ENCODE results near the gene ATP7B. TPM values are rescaled to one million over a fixed set of nuclear protein-coding genes. Genes with fewer than 3 reads are reported as not detected.

The ATP7B gene
- total and polyA plus RNA-seq, 2 experiments from 2014 or later = 3.9 to 14.4 TPM

DNA sequence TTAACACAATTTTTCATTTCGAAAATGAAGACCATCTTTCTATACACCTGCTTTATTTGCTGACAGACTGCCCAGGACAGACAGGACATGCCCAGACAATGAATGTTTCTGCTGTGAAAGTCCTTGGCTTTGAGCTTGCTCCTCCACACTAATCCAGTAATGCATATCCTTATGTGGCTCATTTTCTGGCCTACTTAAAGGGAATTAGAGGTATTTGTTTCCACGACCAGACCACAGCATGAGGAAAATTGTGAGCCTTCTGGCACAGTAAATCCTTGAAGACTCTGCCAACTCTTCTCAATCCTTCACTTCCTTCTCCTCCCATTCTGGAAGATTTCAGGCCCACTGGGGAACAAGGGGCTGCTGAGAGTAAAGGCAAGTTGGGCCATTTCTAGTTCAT is 123.8 kb downstream of the ATP7B start:
- no peak for DNase-seq (ENCODE audit: low read depth in 1 of 2, low spot score in 1 of 2)
- no peaks in the 10 kb centered on the region for H3K27me3 ChIP-seq
- TF ChIP-seq, protein P1, sequence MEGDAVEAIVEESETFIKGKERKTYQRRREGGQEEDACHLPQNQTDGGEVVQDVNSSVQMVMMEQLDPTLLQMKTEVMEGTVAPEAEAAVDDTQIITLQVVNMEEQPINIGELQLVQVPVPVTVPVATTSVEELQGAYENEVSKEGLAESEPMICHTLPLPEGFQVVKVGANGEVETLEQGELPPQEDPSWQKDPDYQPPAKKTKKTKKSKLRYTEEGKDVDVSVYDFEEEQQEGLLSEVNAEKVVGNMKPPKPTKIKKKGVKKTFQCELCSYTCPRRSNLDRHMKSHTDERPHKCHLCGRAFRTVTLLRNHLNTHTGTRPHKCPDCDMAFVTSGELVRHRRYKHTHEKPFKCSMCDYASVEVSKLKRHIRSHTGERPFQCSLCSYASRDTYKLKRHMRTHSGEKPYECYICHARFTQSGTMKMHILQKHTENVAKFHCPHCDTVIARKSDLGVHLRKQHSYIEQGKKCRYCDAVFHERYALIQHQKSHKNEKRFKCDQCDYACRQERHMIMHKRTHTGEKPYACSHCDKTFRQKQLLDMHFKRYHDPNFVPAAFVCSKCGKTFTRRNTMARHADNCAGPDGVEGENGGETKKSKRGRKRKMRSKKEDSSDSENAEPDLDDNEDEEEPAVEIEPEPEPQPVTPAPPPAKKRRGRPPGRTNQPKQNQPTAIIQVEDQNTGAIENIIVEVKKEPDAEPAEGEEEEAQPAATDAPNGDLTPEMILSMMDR (IDR thresholded peaks at IDR 0.05; ENCODE audit: low read depth, low read length) = no peak
- no peaks in the 10 kb centered on the region for H3K4me1 ChIP-seq (ENCODE audit: low read depth)
- no peaks in the 10 kb centered on the region for H3K36me3 ChIP-seq
- H3K27ac ChIP-seq = no peak overlapping the region
- no peak overlapping the region for H3K4me3 ChIP-seq
- no peaks in the 10 kb centered on the region for H3K9me3 ChIP-seq (ENCODE audit: low read depth)

DNA sequence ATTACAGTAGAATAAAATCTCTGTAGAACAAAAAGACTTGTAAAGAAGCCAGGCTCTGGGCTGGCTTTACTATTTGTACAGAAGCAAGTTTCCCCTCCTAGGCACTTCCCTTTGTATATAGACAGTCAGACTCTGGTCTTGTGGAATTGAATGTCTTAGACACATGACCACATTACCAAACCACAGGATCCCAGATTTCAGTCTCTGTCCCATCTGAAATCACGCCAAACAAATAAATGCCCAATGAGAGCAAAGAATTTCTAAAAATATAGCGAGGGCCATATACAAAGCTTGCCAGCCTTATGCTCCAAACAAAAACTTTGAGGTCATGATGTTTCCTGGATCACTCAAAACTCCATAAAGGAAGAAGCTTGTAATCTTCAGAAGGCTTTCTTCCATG is 125.6 kb downstream of the ATP7B start:
- H3K36me3 ChIP-seq = no peaks in the 10 kb centered on the region
- no peak overlapping the region for H3K4me3 ChIP-seq
- no peak overlapping the region for H3K27ac ChIP-seq
- no peak for DNase-seq (ENCODE audit: low read depth in 1 of 2, low spot score in 1 of 2)
- TF ChIP-seq, protein P1 (IDR thresholded peaks at IDR 0.05; ENCODE audit: low read depth, low read length) = no peak
- no peaks in the 10 kb centered on the region for H3K9me3 ChIP-seq (ENCODE audit: low read depth)
- H3K27me3 ChIP-seq = no peaks in the 10 kb centered on the region
- H3K4me1 ChIP-seq (ENCODE audit: low read depth) = no peaks in the 10 kb centered on the region

DNA sequence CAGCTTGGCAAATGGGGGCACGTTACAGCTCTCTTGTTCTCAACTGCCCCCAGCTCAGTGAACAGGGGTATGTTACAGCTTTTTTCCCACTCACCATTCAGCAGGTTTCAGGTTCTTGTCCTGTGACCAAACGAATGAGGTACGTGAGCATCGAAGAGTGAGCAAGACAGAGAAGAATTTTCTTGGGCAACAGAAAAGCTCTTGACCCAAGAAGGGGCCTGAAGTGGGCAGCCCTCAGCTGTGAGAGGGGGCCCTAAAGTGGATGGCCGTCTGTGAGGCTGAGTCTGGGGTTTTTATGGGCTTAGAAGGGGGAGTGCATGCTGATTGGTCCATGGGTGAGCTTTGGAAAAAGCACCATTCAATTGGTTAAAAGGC is 128.0 kb downstream of the ATP7B start:
- TF ChIP-seq, protein P1 (IDR thresholded peaks at IDR 0.05; ENCODE audit: low read depth, low read length) = no peak
- Histone ChIP-seq H3K27me3 (no peaks in the 10 kb centered on the region), H3K27ac (no peak overlapping the region), H3K4me3 (no peak overlapping the region), H3K9me3 (ENCODE audit: low read depth) (no peaks in the 10 kb centered on the region), H3K4me1 (ENCODE audit: low read depth) (no peaks in the 10 kb centered on the region), H3K36me3 (no peaks in the 10 kb centered on the region)
- DNase-seq (ENCODE audit: low read depth in 1 of 2, low spot score in 1 of 2) = no peak

Other genes starting within 250 kb of the ATP7B start
- 2.9 and 5.5 TPM in 2 replicates for gene DHRS12, start 207.3 kb downstream of the ATP7B start, total RNA-seq
- 11.6 and 15.7 TPM in 2 replicates for gene DHRS12, start 207.3 kb downstream of the ATP7B start, polyA plus RNA-seq
- gene TMEM272, start 166.3 kb downstream of the ATP7B start, total RNA-seq = 0.11 and 0.12 TPM in 2 replicates
- gene TMEM272, start 166.3 kb downstream of the ATP7B start, polyA plus RNA-seq = not detected in 2 replicates
- gene CCDC70, start 149.5 kb downstream of the ATP7B start, total RNA-seq = not detected in 2 replicates
- gene CCDC70, start 149.5 kb downstream of the ATP7B start, polyA plus RNA-seq = 0.15 TPM in 1 of 2 replicates, not detected in the other
- gene ALG11, start 948 bp upstream of the ATP7B start, total RNA-seq = 24.8 and 26.1 TPM in 2 replicates
- 26.2 and 27.8 TPM in 2 replicates for gene ALG11, start 948 bp upstream of the ATP7B start, polyA plus RNA-seq
- gene UTP14C, start 13.2 kb upstream of the ATP7B start, total RNA-seq = 9.5 and 12.6 TPM in 2 replicates
- gene UTP14C, start 13.2 kb upstream of the ATP7B start, polyA plus RNA-seq = 8.0 TPM in 2 replicates
- gene NEK5, start 117.6 kb upstream of the ATP7B start, total RNA-seq = 0.33 TPM in 1 of 2 replicates, not detected in the other
- gene NEK5, start 117.6 kb upstream of the ATP7B start, polyA plus RNA-seq = 0.34 and 0.71 TPM in 2 replicates
- gene NEK3, start 148.1 kb upstream of the ATP7B start, total RNA-seq = 14.2 and 16.1 TPM in 2 replicates
- 18.3 and 20.6 TPM in 2 replicates for gene NEK3, start 148.1 kb upstream of the ATP7B start, polyA plus RNA-seq